Measurements from ENCODE around the gene CHRND. TPM values are rescaled to one million over a fixed set of nuclear protein-coding genes. Genes with fewer than 3 reads are reported as not detected.
A peak's percentile ranks its signal among the peaks of the same experiment; 100 is the strongest.

CHRND gene
- total RNA-seq, 8 experiments from 2014 or later: 0.05 to 0.62 (median 0.21) TPM; not detected in 1

DNA sequence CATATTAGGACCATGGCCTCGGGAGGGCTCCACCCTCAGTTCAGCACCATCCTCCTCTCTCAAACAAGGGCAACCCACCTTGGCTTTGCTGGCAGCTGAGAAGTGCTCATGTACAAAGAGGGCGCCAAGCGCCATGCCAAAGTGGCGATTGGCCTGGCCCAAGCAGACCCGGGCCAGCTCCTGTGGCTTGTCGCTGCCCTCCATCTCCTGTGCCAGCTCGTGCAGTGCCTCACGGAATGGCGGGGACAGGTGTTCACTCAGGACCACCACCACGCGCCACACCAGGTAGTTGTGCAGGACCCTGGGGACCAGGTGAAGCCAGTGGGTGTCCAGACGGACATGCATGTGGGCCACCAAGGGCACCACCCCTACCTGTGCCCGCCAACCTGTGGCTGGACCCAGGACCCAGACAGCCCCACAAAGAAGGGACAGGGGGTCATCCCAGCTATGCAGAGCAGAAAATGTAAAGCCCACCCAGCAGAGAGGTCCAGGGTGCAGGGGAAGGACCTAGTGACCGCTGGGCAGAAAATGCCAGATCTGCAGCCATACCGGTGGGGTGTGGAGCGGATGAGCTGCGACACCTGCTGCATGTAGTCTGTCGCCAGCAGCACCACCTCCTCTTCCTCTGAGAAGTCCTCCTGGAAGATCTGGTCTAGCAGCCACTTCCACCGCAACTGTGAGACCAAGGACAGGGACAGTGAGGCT lies 41.9 kb upstream of the CHRND start:
- H3K27ac ChIP-seq: no peak overlapping the region
- H3K4me3 ChIP-seq: no peak overlapping the region
- WGBS, 10 experiments: 73 to 100% (median 88%) methylated on average over 1 to 3 of the region's 19 CpGs; no CpG with 5 or more reads in 6 of the 10 experiments
- in situ Hi-C loops (cut with MboI; ENCODE audit: low pct_unique_long_range_greater_than_20kb in 2 of 9, low sequenced_read_pairs in 9 of 9, unreplicated experiment in 9 of 9): no loop called here
- peaks cover 25 to 26% of the 10 kb centered on the region in 2 donors for H3K4me1 ChIP-seq (replicated peaks in 1 of 2)
- ATAC-seq (replicated peaks in 6 of 8): no peak

DNA sequence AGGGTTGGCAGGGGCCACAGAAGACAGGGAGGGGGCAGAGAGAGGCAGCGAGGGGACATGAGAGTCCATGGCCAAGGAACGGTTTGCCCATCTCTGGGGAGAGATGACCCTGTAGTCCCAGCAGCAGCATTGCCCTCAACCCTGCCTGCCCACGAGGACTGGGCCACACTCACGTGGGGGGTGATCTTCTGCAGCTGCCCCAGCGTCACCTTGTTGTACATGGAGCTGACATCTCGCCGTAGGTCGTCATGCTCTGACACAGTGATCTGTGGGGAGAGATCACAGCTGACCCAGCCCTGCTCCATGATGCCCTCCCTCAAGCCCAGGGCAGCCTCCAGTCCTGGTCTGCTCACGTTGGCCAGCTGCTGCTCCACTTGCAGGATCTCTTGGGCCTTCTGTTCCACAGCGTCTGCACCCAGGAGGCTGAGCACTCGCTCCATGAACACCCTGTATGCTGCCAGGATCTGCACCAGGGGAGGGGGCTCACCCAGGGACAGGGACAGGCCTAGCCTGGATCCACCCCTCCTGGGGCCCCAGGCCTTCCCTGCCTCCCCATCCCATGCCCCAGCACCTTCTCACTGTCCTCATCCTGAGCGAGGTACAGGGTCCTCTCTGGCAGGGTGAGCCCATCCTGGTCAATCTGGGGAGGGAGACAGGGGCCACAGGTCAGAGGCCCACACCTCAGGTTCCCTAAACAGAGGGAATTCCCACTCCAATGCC lies 41.2 kb upstream of the CHRND start:
- no peak for ATAC-seq (replicated peaks in 6 of 8)
- in situ Hi-C loops (cut with MboI; ENCODE audit: low pct_unique_long_range_greater_than_20kb in 2 of 9, low sequenced_read_pairs in 9 of 9, unreplicated experiment in 9 of 9): no loop called here
- Histone ChIP-seq H3K4me3 (peak overlapping the region in 4 of 5 donors; percentile 36 to 43 (median 41)), H3K27ac (no peak overlapping the region), H3K4me1 (replicated peaks in 1 of 2) (peaks cover 31 to 33% of the 10 kb centered on the region in 2 donors)
- 20 to 80% (median 69%) methylated on average over 1 to 11 of the region's 12 CpGs; no CpG with 5 or more reads in 5 of the 10 experiments for WGBS, 10 experiments

DNA sequence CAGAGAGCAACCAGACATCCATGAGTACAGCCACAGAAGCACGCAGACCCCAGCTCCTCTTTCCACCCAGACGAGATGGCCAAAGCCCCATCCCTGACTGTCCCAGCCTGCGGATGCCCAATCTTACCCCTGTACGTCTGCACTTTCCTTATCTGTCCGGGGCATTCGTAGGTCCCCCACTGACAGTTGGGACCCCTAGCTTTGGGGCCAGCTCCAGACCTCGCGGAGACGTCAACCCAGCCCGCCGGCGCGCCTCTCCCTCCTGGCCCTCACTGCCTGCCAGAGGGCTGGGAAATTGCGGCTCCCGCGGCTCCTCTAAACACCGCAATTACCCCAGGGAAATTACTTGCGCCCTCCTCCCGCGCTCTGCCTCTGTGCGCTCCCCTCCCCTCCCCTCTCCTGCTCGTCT lies 40.6 kb upstream of the CHRND start:
- in situ Hi-C loops (cut with MboI; ENCODE audit: low pct_unique_long_range_greater_than_20kb in 2 of 9, low sequenced_read_pairs in 9 of 9, unreplicated experiment in 9 of 9): no loop called here
- WGBS, 10 experiments: 0 to 48% (median 8%) methylated on average over 1 to 5 of the region's 22 CpGs; no CpG with 5 or more reads in 5 of the 10 experiments
- H3K27ac ChIP-seq: peak overlapping the region in 1 of 2 donors; percentile 84
- H3K4me1 ChIP-seq (replicated peaks in 1 of 2): peaks cover 34 to 39% of the 10 kb centered on the region in 2 donors
- ATAC-seq (replicated peaks in 6 of 8): no peak
- peak overlapping the region; percentile 12 to 43 (median 40) for H3K4me3 ChIP-seq

DNA sequence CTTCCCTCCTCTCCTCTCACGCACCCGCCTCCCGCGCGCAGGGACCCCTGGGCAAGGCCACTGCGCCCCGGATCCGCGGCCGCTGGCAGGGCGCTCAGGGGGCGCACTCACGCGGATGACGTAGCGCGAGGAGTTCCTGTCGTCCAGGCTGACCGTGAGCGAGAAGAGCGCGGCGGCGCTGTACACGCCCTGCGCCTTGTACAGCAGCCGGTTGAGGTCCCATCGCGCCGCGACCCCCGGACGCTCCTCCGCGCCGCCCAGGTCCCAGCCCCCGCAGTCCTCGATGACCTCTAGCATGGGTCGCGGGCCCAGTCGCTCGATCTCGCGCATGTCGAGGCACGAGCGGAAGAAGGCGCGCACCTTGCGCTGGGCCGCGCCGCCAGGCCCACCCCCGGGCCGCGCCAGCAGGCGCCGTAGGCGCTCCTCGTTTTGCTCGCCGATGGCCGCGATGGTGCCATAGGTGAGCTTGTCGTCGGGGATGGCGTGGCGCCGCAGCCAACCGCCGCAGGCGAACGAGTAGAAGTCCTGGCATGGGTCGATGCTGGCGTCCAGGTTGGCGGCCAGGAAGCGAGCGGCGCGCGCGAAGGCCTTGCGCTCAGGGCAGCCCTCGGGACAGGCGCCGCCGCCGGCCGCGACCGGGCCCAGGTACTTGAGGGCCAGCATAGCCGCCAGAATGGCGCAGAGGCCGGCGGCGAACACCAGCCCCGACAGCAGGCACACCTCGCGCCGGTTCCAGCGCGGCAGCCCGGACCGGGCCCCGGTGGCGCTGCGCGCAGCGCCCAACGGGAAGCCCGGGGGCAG lies 40.0 kb upstream of the CHRND start:
- H3K27ac ChIP-seq: peak overlapping the region; percentile 1 to 84
- H3K4me1 ChIP-seq (replicated peaks in 1 of 2): peaks cover 40 to 42% of the 10 kb centered on the region in 2 donors
- peak in 5 of 8 experiments; percentile 62 to 76 (median 70) for ATAC-seq (replicated peaks in 6 of 8)
- WGBS, 10 experiments: 7 to 9% (median 7%) methylated on average over 5 to 11 of the region's 111 CpGs; no CpG with 5 or more reads in 7 of the 10 experiments
- H3K4me3 ChIP-seq: peak overlapping the region; percentile 12 to 43 (median 40)
- in situ Hi-C loops (cut with MboI; ENCODE audit: low pct_unique_long_range_greater_than_20kb in 2 of 9, low sequenced_read_pairs in 9 of 9, unreplicated experiment in 9 of 9): no loop called here

DNA sequence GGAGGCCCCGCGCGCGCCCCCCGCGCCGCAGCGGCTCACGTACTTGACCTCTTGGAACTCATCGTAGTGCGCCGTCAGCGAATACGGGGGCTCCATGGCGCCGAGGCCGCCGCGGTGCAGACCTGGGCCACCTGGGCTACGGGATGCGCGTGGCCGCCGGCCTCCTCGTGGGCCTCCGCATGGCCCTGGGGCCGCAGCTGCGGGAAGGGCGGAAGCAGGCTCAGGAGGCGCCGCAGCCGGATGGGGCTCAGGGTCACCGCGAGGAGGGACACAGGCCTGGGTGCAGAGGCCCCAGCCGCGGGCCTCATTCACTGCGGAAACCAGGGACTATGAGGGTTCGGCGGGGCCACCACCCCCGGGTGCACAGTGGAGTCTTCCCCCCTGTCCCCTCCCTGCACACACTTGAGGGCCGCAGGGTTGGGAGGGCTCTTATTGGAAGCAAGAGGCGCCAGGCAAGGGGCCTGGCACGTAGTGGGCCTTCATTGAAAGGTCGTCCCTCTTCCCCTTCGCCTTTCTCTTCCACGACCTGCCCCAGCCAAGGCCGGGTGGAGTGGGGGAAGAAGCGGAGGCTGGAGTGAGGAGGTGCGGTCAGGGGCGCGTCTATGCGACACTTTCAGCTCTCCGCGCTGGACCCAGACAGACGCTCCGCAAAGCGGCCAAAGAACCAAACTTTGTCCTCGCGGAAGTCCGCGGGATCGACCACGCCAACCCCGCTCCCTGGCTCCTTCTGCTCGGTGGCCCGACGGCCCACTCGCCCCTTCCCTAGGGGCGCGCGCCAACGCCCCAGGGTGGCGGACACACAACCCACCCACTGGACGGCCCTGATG lies 39.2 kb upstream of the CHRND start:
- WGBS, 10 experiments: 4% methylated on average over 8 of the region's 74 CpGs; no CpG with 5 or more reads in 9 of the 10 experiments
- in situ Hi-C loops (cut with MboI; ENCODE audit: low pct_unique_long_range_greater_than_20kb in 2 of 9, low sequenced_read_pairs in 9 of 9, unreplicated experiment in 9 of 9): no loop called here
- H3K4me1 ChIP-seq (replicated peaks in 1 of 2): peaks cover 42 to 47% of the 10 kb centered on the region in 2 donors
- H3K27ac ChIP-seq: peak overlapping the region; percentile 1 to 84
- ATAC-seq (replicated peaks in 6 of 8): peak in 1 of 8 experiments; percentile 5
- H3K4me3 ChIP-seq: peak overlapping the region; percentile 32 to 43 (median 40)

DNA sequence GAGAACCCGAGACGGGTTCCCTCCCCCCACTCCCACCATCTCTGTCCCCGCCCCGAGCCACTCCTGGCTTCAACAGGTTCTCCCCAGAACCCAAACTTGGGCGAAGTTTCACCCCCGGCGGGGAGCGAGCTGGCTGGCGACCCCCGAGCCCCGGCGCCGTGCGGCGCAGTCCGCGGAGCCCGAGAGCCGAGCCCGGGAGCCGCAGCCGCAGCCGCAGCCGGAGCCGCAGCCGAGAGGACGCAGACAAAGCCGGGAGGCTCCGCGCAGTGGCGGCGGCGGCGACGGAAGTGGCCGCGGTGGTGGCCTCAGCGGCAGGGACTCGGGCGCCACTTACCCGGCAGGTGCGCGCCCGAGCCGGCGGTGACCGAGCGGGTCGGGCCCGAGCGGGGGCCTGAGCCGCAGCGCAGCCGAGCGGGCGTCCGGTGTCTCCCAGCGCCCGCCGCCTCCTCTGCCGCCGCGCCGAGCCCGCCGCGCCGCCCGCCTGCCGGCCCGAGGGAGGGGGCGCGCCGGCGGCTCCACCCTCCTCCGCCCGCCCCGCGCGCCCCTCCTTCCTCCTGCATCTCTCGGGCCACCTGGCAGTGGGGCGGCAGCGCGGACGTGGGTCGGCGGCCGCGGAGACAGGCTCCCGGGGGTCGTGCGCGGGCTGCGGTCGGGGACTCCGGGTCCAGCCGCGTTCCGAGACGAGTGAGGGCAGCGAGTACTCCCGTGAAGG lies 38.4 kb upstream of the CHRND start, which contains the start of gene ECEL1:
Gene ECEL1 (minus strand): TSS at position 450 of the 712 bp plus-strand sequence. CDS start 1,181 bp downstream, outside the sequence.
- H3K27ac ChIP-seq: peak within 1 kb of the TSS; percentile 69 to 84
- peak within 1 kb of the TSS; percentile 32 to 43 (median 40) for H3K4me3 ChIP-seq
- no CpG with 5 or more reads among the region's 102 CpGs for WGBS, 10 experiments
- H3K4me1 ChIP-seq (replicated peaks in 1 of 2): peaks cover 42 to 47% of the 10 kb centered on the region in 2 donors
- in situ Hi-C loops (cut with MboI; ENCODE audit: low pct_unique_long_range_greater_than_20kb in 2 of 9, low sequenced_read_pairs in 9 of 9, unreplicated experiment in 9 of 9): no loop called here
- ATAC-seq (replicated peaks in 6 of 8): peak in 6 of 8 experiments; percentile 20 to 62 (median 34)

DNA sequence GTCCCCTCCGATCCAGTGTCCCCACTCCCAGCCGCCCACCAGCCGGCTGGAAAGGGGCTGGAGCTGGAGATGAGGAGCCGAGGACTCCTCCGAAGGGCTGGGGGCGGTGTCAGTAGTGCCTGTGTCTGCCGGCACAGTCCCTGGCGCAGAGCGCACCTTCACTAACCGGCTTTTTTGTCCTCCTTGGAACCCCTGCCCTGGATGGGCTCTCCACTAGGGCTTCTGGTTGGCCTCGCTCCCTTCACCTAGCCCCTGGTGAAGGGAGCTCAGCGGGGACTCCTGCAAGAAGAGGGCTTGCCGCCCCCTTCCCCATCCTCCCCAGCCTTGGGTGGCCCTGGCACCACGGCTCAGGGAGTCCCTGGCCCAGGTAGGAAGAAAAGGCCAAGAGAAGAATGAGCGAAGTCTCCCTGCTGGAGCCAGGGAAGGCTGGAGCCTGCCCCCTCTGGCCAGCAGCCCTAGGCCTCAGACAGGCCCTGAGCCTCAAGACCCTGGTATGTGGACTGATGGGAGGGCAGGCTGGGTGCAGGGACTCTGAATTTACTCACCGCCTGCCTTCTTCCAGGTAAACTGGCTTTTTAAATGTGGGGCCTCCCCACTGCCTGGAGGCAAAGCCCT lies 37.8 kb upstream of the CHRND start:
- 25 to 90% (median 71%) methylated on average over 1 to 5 of the region's 16 CpGs; no CpG with 5 or more reads in 3 of the 10 experiments for WGBS, 10 experiments
- in situ Hi-C loops (cut with MboI; ENCODE audit: low pct_unique_long_range_greater_than_20kb in 2 of 9, low sequenced_read_pairs in 9 of 9, unreplicated experiment in 9 of 9): no loop called here
- H3K27ac ChIP-seq: peak overlapping the region; percentile 69 to 84
- H3K4me1 ChIP-seq (replicated peaks in 1 of 2): peaks cover 43 to 47% of the 10 kb centered on the region in 2 donors
- peak overlapping the region in 4 of 5 donors; percentile 36 to 43 (median 41) for H3K4me3 ChIP-seq
- ATAC-seq (replicated peaks in 6 of 8): peak in 6 of 8 experiments; percentile 0 to 25 (median 2)

DNA sequence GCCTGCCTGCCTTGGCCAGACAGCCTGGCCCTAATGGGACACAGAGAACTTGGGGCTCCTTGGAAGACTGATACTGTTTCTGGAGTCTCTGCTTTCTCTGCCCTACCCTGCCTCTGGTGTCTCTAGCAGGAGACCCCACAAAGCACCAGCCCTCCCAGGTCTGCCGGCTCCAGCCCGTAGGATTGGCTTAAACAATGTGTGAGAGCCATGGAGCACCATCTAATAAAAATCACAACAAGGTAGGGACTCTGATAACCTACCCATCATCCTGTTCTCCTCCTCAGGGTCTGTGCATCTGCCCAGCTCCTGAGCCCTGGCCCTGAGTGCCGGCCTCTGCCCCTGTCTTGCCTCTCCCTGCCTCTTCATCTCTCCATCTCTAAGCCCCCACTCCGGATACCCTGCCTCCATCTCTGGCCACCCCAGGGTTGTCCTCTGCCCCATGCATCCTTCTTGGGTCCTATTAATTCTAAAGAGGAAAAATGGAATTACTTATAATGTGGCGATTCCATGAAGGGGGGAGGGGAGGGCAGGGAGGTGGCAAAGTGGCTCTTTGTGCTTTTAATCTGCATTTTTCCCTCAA lies 37.1 kb upstream of the CHRND start:
- peak overlapping the region; percentile 69 to 84 for H3K27ac ChIP-seq
- ATAC-seq (replicated peaks in 6 of 8): no peak
- H3K4me3 ChIP-seq: no peak overlapping the region
- WGBS, 10 experiments: 20 to 80% (median 73%) methylated on average over 1 to 4 of the region's 5 CpGs; no CpG with 5 or more reads in 3 of the 10 experiments
- in situ Hi-C loops (cut with MboI; ENCODE audit: low pct_unique_long_range_greater_than_20kb in 2 of 9, low sequenced_read_pairs in 9 of 9, unreplicated experiment in 9 of 9): no loop called here
- peaks cover 49 to 53% of the 10 kb centered on the region in 2 donors for H3K4me1 ChIP-seq (replicated peaks in 1 of 2)

DNA sequence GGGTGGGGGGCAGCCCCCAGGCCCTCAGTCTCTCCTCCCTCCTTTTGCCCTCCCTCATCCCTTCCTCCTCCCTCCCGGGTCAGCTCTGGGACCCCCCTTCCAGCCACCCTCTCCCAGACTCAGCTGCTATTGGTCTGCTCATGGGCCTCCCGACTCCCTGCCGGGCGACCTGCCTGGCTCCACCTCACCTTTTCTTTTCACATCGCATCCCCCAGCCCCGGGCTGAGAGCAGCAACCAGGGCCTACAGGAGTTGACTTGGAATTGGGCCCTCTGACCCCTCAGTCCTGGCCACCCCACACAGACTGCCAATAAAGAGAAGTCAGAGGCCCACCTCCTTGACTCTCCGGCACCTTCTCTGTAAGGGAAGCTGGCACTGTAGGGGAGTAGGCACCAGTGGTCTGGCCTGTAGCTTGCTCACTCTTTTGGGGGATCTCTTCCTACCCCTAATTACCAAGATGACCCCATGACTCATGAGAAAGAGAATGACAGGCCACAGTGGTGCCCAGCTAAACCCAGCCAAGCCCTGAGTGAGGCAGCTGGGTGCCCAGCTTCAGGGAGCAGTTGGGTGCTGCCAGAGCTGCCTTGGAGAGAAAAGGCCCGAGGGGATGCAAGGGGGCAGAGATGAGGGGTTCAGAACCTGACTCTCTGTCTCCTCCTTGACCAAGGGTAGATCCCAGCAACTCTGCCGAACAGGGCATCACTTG lies 36.3 kb upstream of the CHRND start:
- Histone ChIP-seq H3K4me3 (no peak overlapping the region), H3K4me1 (replicated peaks in 1 of 2) (peaks cover 58 to 62% of the 10 kb centered on the region in 2 donors), H3K27ac (peak overlapping the region; percentile 25 to 84)
- peak in 2 of 8 experiments; percentile 3 to 4 for ATAC-seq (replicated peaks in 6 of 8)
- in situ Hi-C loops (cut with MboI; ENCODE audit: low pct_unique_long_range_greater_than_20kb in 2 of 9, low sequenced_read_pairs in 9 of 9, unreplicated experiment in 9 of 9): no loop called here
- 35 to 100% (median 76%) methylated on average over 1 to 4 of the region's 9 CpGs; no CpG with 5 or more reads in 4 of the 10 experiments for WGBS, 10 experiments
